T follicular helper cell (primary cell): ENCODE data around the gene MYCBPAP.

ENCODE experiments used
- DNase-seq: peaks from one replicate; pipeline ENCODE4 v3.0.0-alpha.2; 2020; ENCODE audit warnings: low read depth

The MYCBPAP gene

DNA sequence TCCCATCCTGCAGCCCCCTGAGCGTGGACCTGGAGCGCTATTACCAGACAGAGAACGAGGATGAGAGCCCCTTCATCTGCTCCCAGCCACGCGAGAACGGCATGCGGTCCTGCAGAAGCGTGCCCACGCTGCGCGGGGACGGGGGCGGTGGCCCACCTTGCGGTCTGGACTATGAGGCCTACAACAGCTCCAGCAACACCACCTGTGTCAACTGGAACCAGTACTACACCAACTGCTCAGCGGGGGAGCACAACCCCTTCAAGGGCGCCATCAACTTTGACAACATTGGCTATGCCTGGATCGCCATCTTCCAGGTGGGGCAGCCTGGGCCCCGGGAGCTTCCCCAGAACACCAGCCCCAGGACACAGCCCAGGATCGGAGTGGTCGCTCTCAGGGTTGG is 64.3 kb downstream of the MYCBPAP start:
- DNase-seq: no peak

GRCh38 chr17:50573866-50574611 is 65.8 kb downstream of the MYCBPAP start:
- DNase-seq: no peak

- DNase-seq: no peak
Measured at GRCh38 chr17:50575581-50576210, 67.5 kb downstream of the MYCBPAP start.

DNA sequence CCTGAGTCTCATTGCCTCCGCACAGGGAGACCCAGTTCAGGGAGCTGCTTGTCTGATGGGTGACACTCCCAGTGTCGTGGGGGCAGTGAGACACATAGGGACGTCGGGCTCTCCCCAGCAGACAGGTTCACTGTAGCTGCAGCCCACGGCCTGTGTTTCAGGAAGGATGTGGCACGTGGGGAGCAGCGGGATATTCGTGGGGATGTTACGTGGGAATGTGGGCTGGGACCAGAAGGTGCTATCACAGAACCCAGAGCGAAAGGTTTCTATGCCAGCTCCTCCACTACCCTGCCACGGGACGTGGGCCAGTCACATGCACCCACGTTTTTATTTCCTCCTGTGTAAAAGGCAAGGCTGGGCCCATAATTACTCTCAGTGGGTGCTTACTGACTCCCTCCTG is 68.6 kb downstream of the MYCBPAP start:
- DNase-seq: no peak

GRCh38 chr17:50577451-50577954 is 69.3 kb downstream of the MYCBPAP start:
- DNase-seq: no peak

DNA sequence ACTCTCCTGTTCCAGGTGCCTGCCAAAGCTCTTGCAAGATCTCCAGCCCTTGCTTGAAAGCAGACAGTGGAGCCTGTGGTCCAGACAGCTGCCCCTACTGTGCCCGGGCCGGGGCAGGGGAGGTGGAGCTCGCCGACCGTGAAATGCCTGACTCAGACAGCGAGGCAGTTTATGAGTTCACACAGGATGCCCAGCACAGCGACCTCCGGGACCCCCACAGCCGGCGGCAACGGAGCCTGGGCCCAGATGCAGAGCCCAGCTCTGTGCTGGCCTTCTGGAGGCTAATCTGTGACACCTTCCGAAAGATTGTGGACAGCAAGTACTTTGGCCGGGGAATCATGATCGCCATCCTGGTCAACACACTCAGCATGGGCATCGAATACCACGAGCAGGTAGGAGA is 69.9 kb downstream of the MYCBPAP start:
- DNase-seq: no peak

DNA sequence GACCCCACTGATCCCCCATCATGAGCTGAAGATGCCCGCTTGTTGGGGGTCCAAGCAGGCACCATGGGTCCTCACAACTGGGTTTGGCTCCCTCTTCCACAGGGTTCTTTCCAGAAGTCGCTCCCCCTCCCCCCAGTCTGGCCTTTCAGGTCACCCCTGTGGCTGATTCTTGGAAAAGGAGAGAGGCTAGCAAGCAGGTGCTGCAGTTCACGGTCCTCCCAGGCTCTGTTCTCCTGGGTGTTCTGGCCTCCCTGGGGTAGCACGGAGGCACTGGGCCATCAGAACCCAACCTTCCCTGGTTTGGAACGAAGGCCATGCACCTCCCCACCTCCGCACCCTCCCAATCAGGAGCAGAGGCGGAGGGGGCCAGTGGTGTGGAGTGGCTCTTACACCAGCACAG is 71.2 kb downstream of the MYCBPAP start:
- DNase-seq: no peak

- no peak for DNase-seq
Measured at GRCh38 chr17:50580646-50581045, 72.4 kb downstream of the MYCBPAP start.
